Body of pancreas (tissue), 4 donors: ENCODE data around the gene HEXB. TPM values are rescaled to one million over a fixed set of nuclear protein-coding genes. Genes with fewer than 3 reads are reported as not detected.

Source experiments
- ATAC-seq: fragments of 150-250 bp; one replicate; pipeline ENCODE4 v1.9.1; 2016
- DNase-seq, 4 donors: peaks; one replicate each; pipeline ENCODE4 v3.0.0-alpha.2; 2019
- H3K27ac ChIP-seq, 4 donors: fragments of 200-600 bp; sonication (generic); 1 replicate in 3 of 4; 2 replicates in 1 of 4; pipeline versions ENCODE4 v1.5.1 to v1.6.1; 2016 to 2019; ENCODE audit warnings: mild to moderate bottlenecking in 1 of 4, mixed read lengths in 1 of 4, moderate library complexity in 1 of 4
- H3K27me3 ChIP-seq, 2 donors: fragments of 200-600 bp; sonication (generic); one replicate each; pipeline ENCODE4 v1.6.0; 2016; ENCODE audit warnings: mild to moderate bottlenecking in 1 of 2
- H3K36me3 ChIP-seq, 2 donors: fragments of 200-600 bp; sonication (generic); replicated peaks in 1 of 2; 2 replicates each; pipeline ENCODE4 v1.5.1; 2016; ENCODE audit warnings: low read depth in 2 of 2; ENCODE audit not compliant: insufficient read depth in 1 of 2
- H3K4me1 ChIP-seq: fragments of 200-600 bp; sonication (generic); one replicate; pipeline ENCODE4 v1.6.0; 2016
- H3K4me3 ChIP-seq, 2 donors: fragments of 200-600 bp; sonication (generic); 1 replicate in 1 of 2; 2 replicates in 1 of 2; pipeline ENCODE4 v1.5.1; 2016 to 2019
- H3K9me3 ChIP-seq, 3 donors: fragments of 200-600 bp; sonication (generic); 1 replicate in 2 of 3; 2 replicates in 1 of 3; pipeline ENCODE4 v1.5.1; 2016
- CTCF ChIP-seq, 7 experiments: fragments of 450-650 bp in 4 of 7; fragments of 200-600 bp in 3 of 7; sonication (generic) in 3 of 7; IDR thresholded peaks; one replicate each; pipeline ENCODE4 v1.5.1; 2016 to 2019; ENCODE audit warnings: antibody characterized with exemption in 7 of 7
- POLR2A ChIP-seq, 3 donors: fragments of 450-650 bp; IDR thresholded peaks; one replicate each; pipeline ENCODE4 v1.6.1; 2016; ENCODE audit warnings: antibody characterized with exemption in 3 of 3, mild to moderate bottlenecking in 2 of 3
- WGBS, 2 donors: methylation state at CpG; one replicate each; pipeline ENCODE4 v1.1.5; 2017; 5-methylcytosine and 5-hydroxymethylcytosine counted together
- intact Hi-C: fragments of 100-400 bp; cut with DNase I; formaldehyde crosslinking; loops from one replicate; pipeline ENCODE4 v1.15.1; 2023
- total RNA-seq, 2 donors: library from RNA; depleted of rRNA; stranded (reverse); fragments of >200 nt; gene quantifications; one replicate each; pipeline ENCODE4 v1.1.0, GENCODE V29; 2016

Gene HEXB
- total RNA-seq, 2 donors from 2014 or later: 136 to 157 TPM

GRCh38 chr5:74660873-74661272 lies 24.2 kb upstream of the HEXB start:
- TF ChIP-seq POLR2A (IDR thresholded peaks at IDR 0.05) (no peak), CTCF (IDR thresholded peaks at IDR 0.05) (no peak)
- Histone ChIP-seq H3K27me3 (no peaks in the 10 kb centered on the region), H3K4me1 (no peaks in the 10 kb centered on the region), H3K9me3 (no peaks in the 10 kb centered on the region), H3K36me3 (no peaks in the 10 kb centered on the region), H3K4me3 (no peak overlapping the region), H3K27ac (no peak overlapping the region)
- DNase-seq (no peak), ATAC-seq (no peak)
- intact Hi-C loops: no loop called here
- WGBS, 2 donors: 89 to 92% methylated on average over 5 of the region's 5 CpGs

- Histone ChIP-seq H3K27ac (no peak overlapping the region), H3K4me1 (no peaks in the 10 kb centered on the region), H3K4me3 (no peak overlapping the region), H3K9me3 (no peaks in the 10 kb centered on the region), H3K27me3 (no peaks in the 10 kb centered on the region), H3K36me3 (no peaks in the 10 kb centered on the region)
- WGBS, 2 donors: 72% methylated on average over 5 of the region's 5 CpGs
- TF ChIP-seq CTCF (IDR thresholded peaks at IDR 0.05) (no peak), POLR2A (IDR thresholded peaks at IDR 0.05) (no peak)
- ATAC-seq (no peak), DNase-seq (no peak)
- intact Hi-C loops: no loop called here
Observed at GRCh38 chr5:74664551-74664950, 20.5 kb upstream of the HEXB start.

GRCh38 chr5:74665273-74665672 lies 19.8 kb upstream of the HEXB start:
- Histone ChIP-seq H3K27ac (no peak overlapping the region), H3K4me1 (no peaks in the 10 kb centered on the region), H3K27me3 (no peaks in the 10 kb centered on the region), H3K4me3 (no peak overlapping the region), H3K36me3 (no peaks in the 10 kb centered on the region), H3K9me3 (no peaks in the 10 kb centered on the region)
- intact Hi-C loops: no loop called here
- 50 to 59% methylated on average over 2 of the region's 2 CpGs for WGBS, 2 donors
- ATAC-seq: no peak
- DNase-seq: no peak
- TF ChIP-seq POLR2A (IDR thresholded peaks at IDR 0.05): no peak

GRCh38 chr5:74665816-74666215 lies 19.2 kb upstream of the HEXB start:
- DNase-seq (no peak), ATAC-seq (no peak)
- Histone ChIP-seq H3K9me3 (no peaks in the 10 kb centered on the region), H3K36me3 (no peaks in the 10 kb centered on the region), H3K4me3 (no peak overlapping the region), H3K27me3 (no peaks in the 10 kb centered on the region), H3K4me1 (no peaks in the 10 kb centered on the region), H3K27ac (no peak overlapping the region)
- WGBS, 2 donors: 62 to 85% methylated on average over 1 of the region's 1 CpG
- TF ChIP-seq POLR2A (IDR thresholded peaks at IDR 0.05) (no peak), CTCF (IDR thresholded peaks at IDR 0.05) (no peak)
- intact Hi-C loops: no loop called here

- TF ChIP-seq CTCF (IDR thresholded peaks at IDR 0.05): no peak
- no peak for TF ChIP-seq POLR2A (IDR thresholded peaks at IDR 0.05)
- Histone ChIP-seq H3K4me3 (no peak overlapping the region), H3K9me3 (no peaks in the 10 kb centered on the region), H3K4me1 (no peaks in the 10 kb centered on the region), H3K27ac (no peak overlapping the region), H3K27me3 (no peaks in the 10 kb centered on the region), H3K36me3 (no peaks in the 10 kb centered on the region)
- ATAC-seq: no peak
- DNase-seq: no peak
- intact Hi-C loops: no loop called here
- 88 to 89% methylated on average over 4 of the region's 4 CpGs for WGBS, 2 donors
Observed at GRCh38 chr5:74667396-74667795, 17.6 kb upstream of the HEXB start.
